Transverse colon (tissue), 4 donors: ENCODE measurements around the gene RPS6KL1.

Source experiments
- CTCF ChIP-seq, 5 experiments: fragments of 200-600 bp in 3 of 5; fragments of 450-650 bp in 2 of 5; sonication (generic) in 3 of 5; IDR thresholded peaks; 1 replicate in 2 of 5; 2 replicates in 3 of 5; pipeline ENCODE4 v1.5.1; 2016 to 2017; ENCODE audit warnings: antibody characterized with exemption in 5 of 5, inconsistent platforms in 3 of 5, mild to moderate bottlenecking in 2 of 5, moderate library complexity in 1 of 5
- EP300 ChIP-seq: sonication (generic); formaldehyde crosslinking; IDR thresholded peaks from one replicate; pipeline ENCODE4 v1.6.1; 2017; ENCODE audit warnings: antibody characterized with exemption, low read depth
- POLR2A ChIP-seq: fragments of 450-650 bp; IDR thresholded peaks from one replicate; pipeline ENCODE4 v1.6.1; 2016; ENCODE audit warnings: antibody characterized with exemption, mild to moderate bottlenecking, moderate library complexity
- POLR2AphosphoS5 ChIP-seq, 3 donors: sonication (generic); formaldehyde crosslinking; IDR thresholded peaks; one replicate each; pipeline ENCODE4 v1.6.1; 2016; ENCODE audit warnings: antibody characterized with exemption in 3 of 3

GRCh38 chr14:74960736-74961135 is 37.7 kb upstream of the RPS6KL1 start:
- TF ChIP-seq CTCF (IDR thresholded peaks at IDR 0.05) (no peak), POLR2A (no peak), POLR2AphosphoS5 (IDR thresholded peaks at IDR 0.05) (no peak), EP300 (no peak)
